Activated CD8-positive, alpha-beta T cell treated with anti-CD3 and anti-CD28 coated beads for 36 hours (primary cell): ENCODE measurements around the gene CSTF1. TPM values are rescaled to one million over a fixed set of nuclear protein-coding genes. Genes with fewer than 3 reads are reported as not detected.

ENCODE experiments used
- ATAC-seq: fragments of 200-7000 bp; cut with Tn5 transposase; one replicate; pipeline ENCODE4 v1.10.0; 2021; ENCODE audit warnings: mild to moderate bottlenecking, moderate library complexity
- CTCF ChIA-PET: fragments of 350-600 bp; sonication (Branson Sonifier 250); formaldehyde crosslinking; loops from one replicate; lab custom pipeline; 2021; ENCODE audit warnings: antibody characterized with exemption; lab: Charles Lee
- POLR2A ChIA-PET: fragments of 350-600 bp; sonication (Branson Sonifier 250); formaldehyde crosslinking; loops from one replicate; lab custom pipeline; 2021; ENCODE audit warnings: antibody characterized with exemption; lab: Charles Lee
- DNase-seq: peaks from one replicate; pipeline ENCODE4 v3.0.0-alpha.2; 2020
- H3K27ac Mint-ChIP-seq: one replicate; pipeline ENCODE4 v1.8.0; 2021; ENCODE audit warnings: mild to moderate bottlenecking, mixed read lengths
- H3K27me3 Mint-ChIP-seq: one replicate; pipeline ENCODE4 v1.8.0; 2021; ENCODE audit warnings: mixed read lengths
- H3K36me3 Mint-ChIP-seq: one replicate; pipeline ENCODE4 v1.8.0; 2021; ENCODE audit warnings: low read depth, mixed read lengths
- H3K4me1 Mint-ChIP-seq: one replicate; pipeline ENCODE4 v1.8.0; 2021; ENCODE audit warnings: low read depth, mixed read lengths
- H3K4me3 Mint-ChIP-seq: one replicate; pipeline ENCODE4 v1.8.0; 2021; ENCODE audit warnings: mild to moderate bottlenecking, moderate library complexity, mixed read lengths
- H3K9me3 Mint-ChIP-seq: one replicate; pipeline ENCODE4 v1.8.0; 2021; ENCODE audit warnings: mixed read lengths
- CTCF ChIP-seq: fragments of 200-600 bp; IDR thresholded peaks from one replicate; pipeline ENCODE4 v1.8.0; 2022; ENCODE audit warnings: antibody characterized with exemption, mild to moderate bottlenecking
- intact Hi-C: fragments of 100-400 bp; cut with micrococcal nuclease; formaldehyde crosslinking; loops from one replicate; pipeline ENCODE4 v1.10.0; 2022
- total RNA-seq, 2 experiments: library from RNA; stranded (reverse); gene quantifications; one replicate each; pipeline ENCODE4 v1.2.3, GENCODE V29; 2021

Gene CSTF1
- total RNA-seq, 2 experiments from 2014 or later = 63.4 to 66.2 TPM

- CTCF ChIA-PET = interaction anchor here (0.6 to 1.4 kb wide), 2 partner anchors 9 to 35 kb away, joined by 3 to 4 read pairs; partner anchors contain the start of gene CASS4
- DNase-seq (no peak), ATAC-seq (no peak)
- Mint-ChIP-seq H3K4me1 (peaks cover 20% of the 10 kb centered on the region), H3K4me3 (no peak overlapping the region), H3K36me3 (peaks cover 61% of the 10 kb centered on the region), H3K27ac (no peak overlapping the region), H3K9me3 (no peaks in the 10 kb centered on the region), H3K27me3 (no peaks in the 10 kb centered on the region)
- intact Hi-C loops = no loop called here
- POLR2A ChIA-PET = no interaction called here
- TF ChIP-seq CTCF = no peak
Measured at GRCh38 chr20:56376331-56376730, 16.1 kb upstream of the CSTF1 start.

DNA sequence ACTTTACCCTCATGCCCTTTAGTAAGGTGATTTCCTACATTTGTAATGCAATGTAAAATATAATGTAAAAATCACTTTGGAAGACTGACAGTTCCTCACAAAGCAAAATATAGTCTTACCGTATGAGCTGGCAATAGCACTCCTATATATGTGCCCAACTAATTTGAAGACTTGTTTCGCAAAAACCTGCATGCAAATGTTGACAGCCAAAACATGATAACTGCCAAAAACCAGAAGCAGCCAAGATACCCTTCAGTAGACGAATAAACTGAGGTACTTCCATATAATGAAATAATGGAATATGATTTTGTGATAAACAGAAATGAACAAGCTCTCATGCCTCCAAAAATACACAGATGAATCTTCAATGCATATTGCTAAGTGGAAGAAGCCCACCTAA, 14.1 kb upstream of the CSTF1 start:
- TF ChIP-seq CTCF = no peak
- DNase-seq (no peak), ATAC-seq (no peak)
- no peaks in the 10 kb centered on the region for H3K27me3 Mint-ChIP-seq
- POLR2A ChIA-PET = no interaction called here
- intact Hi-C loops = no loop called here
- H3K27ac Mint-ChIP-seq = no peak overlapping the region
- CTCF ChIA-PET = interaction anchor here (1.3 kb wide), 1 partner anchor 172 kb away, joined by 3 read pairs; no protein-coding TSS in a partner anchor
- H3K4me3 Mint-ChIP-seq = no peak overlapping the region
- H3K4me1 Mint-ChIP-seq = peaks cover 27% of the 10 kb centered on the region
- peaks cover 66% of the 10 kb centered on the region for H3K36me3 Mint-ChIP-seq
- no peaks in the 10 kb centered on the region for H3K9me3 Mint-ChIP-seq

DNA sequence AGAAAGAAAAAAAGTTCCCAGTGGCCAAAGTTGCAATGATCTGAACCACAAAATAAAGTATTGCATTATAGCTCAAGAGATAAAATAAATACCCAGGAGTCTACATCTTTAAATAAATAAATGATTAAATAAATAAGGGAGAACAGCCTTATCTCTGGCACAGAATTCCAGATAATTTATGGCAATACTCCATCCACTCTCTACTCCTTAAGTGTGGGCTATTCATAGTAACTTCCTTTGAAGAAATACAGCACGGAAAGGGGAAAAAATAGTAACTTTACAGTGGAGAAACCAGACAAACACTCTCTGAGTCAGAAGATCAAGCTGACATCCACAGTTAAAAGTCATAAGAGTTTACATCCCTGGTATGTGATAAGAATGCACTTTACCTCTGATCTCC, 12.1 kb upstream of the CSTF1 start:
- ChIA-PET POLR2A (no interaction called here), CTCF (no interaction called here)
- H3K27me3 Mint-ChIP-seq = no peaks in the 10 kb centered on the region
- no peak for TF ChIP-seq CTCF
- no peak overlapping the region for H3K27ac Mint-ChIP-seq
- intact Hi-C loops = no loop called here
- ATAC-seq = no peak
- H3K9me3 Mint-ChIP-seq = no peaks in the 10 kb centered on the region
- H3K4me3 Mint-ChIP-seq = no peak overlapping the region
- DNase-seq = no peak
- peaks cover 21% of the 10 kb centered on the region for H3K4me1 Mint-ChIP-seq
- H3K36me3 Mint-ChIP-seq = peaks cover 70% of the 10 kb centered on the region

GRCh38 chr20:56381501-56381900, 10.9 kb upstream of the CSTF1 start:
- ChIA-PET CTCF (interaction anchor here (1.3 to 1.5 kb wide), 2 partner anchors 10 to 113 kb away, joined by 3 read pairs; partner anchors contain the start of genes AURKA and CSTF1), POLR2A (interaction anchor here (0.7 to 1.3 kb wide), 2 partner anchors 9 to 98 kb away, joined by 4 read pairs; no protein-coding TSS in a partner anchor)
- peaks cover 17% of the 10 kb centered on the region for H3K4me1 Mint-ChIP-seq
- H3K27ac Mint-ChIP-seq = no peak overlapping the region
- TF ChIP-seq CTCF = no peak
- H3K9me3 Mint-ChIP-seq = no peaks in the 10 kb centered on the region
- H3K36me3 Mint-ChIP-seq = peaks cover 70% of the 10 kb centered on the region
- ATAC-seq (no peak), DNase-seq (no peak)
- intact Hi-C loops = no loop called here
- no peak overlapping the region for H3K4me3 Mint-ChIP-seq
- no peaks in the 10 kb centered on the region for H3K27me3 Mint-ChIP-seq

- Mint-ChIP-seq H3K27ac (no peak overlapping the region), H3K9me3 (no peaks in the 10 kb centered on the region), H3K27me3 (no peaks in the 10 kb centered on the region), H3K4me3 (no peak overlapping the region), H3K4me1 (peaks cover 17% of the 10 kb centered on the region), H3K36me3 (peaks cover 69% of the 10 kb centered on the region)
- ATAC-seq = no peak
- POLR2A ChIA-PET = no interaction called here
- DNase-seq = no peak
- no peak for TF ChIP-seq CTCF
- intact Hi-C loops = no loop called here
- CTCF ChIA-PET = interaction anchor here (0.6 to 1.5 kb wide), 3 partner anchors 9 to 112 kb away, joined by 3 to 4 read pairs (median 3); partner anchors contain the start of genes AURKA and CSTF1
Measured at GRCh38 chr20:56382696-56383095, 9.7 kb upstream of the CSTF1 start.
